Keratinocyte (primary cell): ENCODE results near the gene MTUS2.

Source experiments
- EZH2 ChIP-seq: IDR thresholded peaks from one replicate; pipeline ENCODE4 v1.6.1; 2012; ENCODE audit warnings: inconsistent platforms, mild to moderate bottlenecking, low read length, moderate library complexity
- TF ChIP-seq, protein P1 (sequence below), 3 experiments: IDR thresholded peaks in 1 of 3; conservative IDR thresholded peaks in 1 of 3; optimal IDR thresholded peaks in 1 of 3; 2 replicates in 2 of 3; 3 replicates in 1 of 3; pipeline versions ENCODE3 to v1.5.1; 2011; ENCODE audit warnings: low read length in 3 of 3, mild to moderate bottlenecking in 3 of 3, moderate library complexity in 2 of 3, control low read depth in 1 of 3, inconsistent platforms in 1 of 3; ENCODE audit not compliant: insufficient read depth in 2 of 3; ENCODE audit errors: extremely low read depth in 1 of 3

GRCh38 chr13:28859717-28860116, 39.6 kb downstream of the MTUS2 start:
- TF ChIP-seq, protein P1, sequence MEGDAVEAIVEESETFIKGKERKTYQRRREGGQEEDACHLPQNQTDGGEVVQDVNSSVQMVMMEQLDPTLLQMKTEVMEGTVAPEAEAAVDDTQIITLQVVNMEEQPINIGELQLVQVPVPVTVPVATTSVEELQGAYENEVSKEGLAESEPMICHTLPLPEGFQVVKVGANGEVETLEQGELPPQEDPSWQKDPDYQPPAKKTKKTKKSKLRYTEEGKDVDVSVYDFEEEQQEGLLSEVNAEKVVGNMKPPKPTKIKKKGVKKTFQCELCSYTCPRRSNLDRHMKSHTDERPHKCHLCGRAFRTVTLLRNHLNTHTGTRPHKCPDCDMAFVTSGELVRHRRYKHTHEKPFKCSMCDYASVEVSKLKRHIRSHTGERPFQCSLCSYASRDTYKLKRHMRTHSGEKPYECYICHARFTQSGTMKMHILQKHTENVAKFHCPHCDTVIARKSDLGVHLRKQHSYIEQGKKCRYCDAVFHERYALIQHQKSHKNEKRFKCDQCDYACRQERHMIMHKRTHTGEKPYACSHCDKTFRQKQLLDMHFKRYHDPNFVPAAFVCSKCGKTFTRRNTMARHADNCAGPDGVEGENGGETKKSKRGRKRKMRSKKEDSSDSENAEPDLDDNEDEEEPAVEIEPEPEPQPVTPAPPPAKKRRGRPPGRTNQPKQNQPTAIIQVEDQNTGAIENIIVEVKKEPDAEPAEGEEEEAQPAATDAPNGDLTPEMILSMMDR (optimal IDR thresholded peaks at IDR 0.05 in 1 of 3, IDR thresholded peaks at IDR 0.05 in 1 of 3, conservative IDR thresholded peaks at IDR 0.05 in 1 of 3; ENCODE audit: extremely low read depth in 1 of 3, insufficient read depth in 2 of 3, low read length in 3 of 3), result no peak
- TF ChIP-seq EZH2, result no peak
